GM12878 (cell line): ENCODE results near the gene RFK. TPM values are rescaled to one million over a fixed set of nuclear protein-coding genes. Genes with fewer than 3 reads are reported as not detected.
A peak's percentile ranks its signal among the peaks of the same experiment; 100 is the strongest.

Source experiments
- ATAC-seq: fragments of 200-7000 bp; cut with Tn5 transposase; 3 replicates; pipeline ENCODE4 v1.9.1; 2020; ENCODE audit warnings: mild to moderate bottlenecking, moderate library complexity
- BruUV-seq: library from RNA; stranded (reverse); fragments of 400-500 nt; replicated peaks from 2 replicates; lab custom pipeline; 2021; lab: Mats Ljungman, UMichigan
- CTCF ChIA-PET: fragments of 300-600 bp; sonication (Branson Sonifier 250); formaldehyde crosslinking; extraction: SDS; loops from one replicate; lab custom pipeline; 2021; ENCODE audit warnings: inconsistent platforms; lab: Yijun Ruan, JAX
- POLR2A ChIA-PET: fragments of 350-600 bp; formaldehyde crosslinking; extraction: SDS; loops from one replicate; lab custom pipeline; 2021; ENCODE audit warnings: inconsistent platforms; lab: Charles Lee
- RAD21 ChIA-PET: fragments of 300-600 bp; sonication (Branson Sonifier 250); formaldehyde crosslinking; loops from one replicate; lab custom pipeline; 2023; ENCODE audit warnings: antibody characterized with exemption; ENCODE audit not compliant: unreplicated experiment; lab: Charles Lee
- SMC1A ChIA-PET: fragments of 300-600 bp; sonication (Branson Sonifier 250); formaldehyde crosslinking; loops from one replicate; lab custom pipeline; 2023; ENCODE audit not compliant: unreplicated experiment, uncharacterized antibody; lab: Charles Lee
- DNase-seq: peaks from one replicate; pipeline ENCODE4 v3.0.0-alpha.2; 2011; ENCODE audit warnings: low read depth, low spot score
- FAIRE-seq: peaks from 3 replicates; lab custom pipeline; 2011; peaks lifted over from hg19 to GRCh38; lab: Jason Lieb, UNC
- H2AFZ ChIP-seq: 2 replicates; pipeline ENCODE4 v1.6.0; 2011; ENCODE audit warnings: low read depth, low read length, control low read depth; ENCODE audit not compliant: control insufficient read depth
- H3K27ac ChIP-seq: 2 replicates; pipeline ENCODE4 v1.5.1; 2011; ENCODE audit warnings: control low read depth; ENCODE audit not compliant: control insufficient read depth, insufficient read depth
- H3K27me3 ChIP-seq, 2 experiments: replicated peaks in 1 of 2; 2 replicates each; pipeline versions ENCODE4 v1.6.0 to v1.6.1; 2011; ENCODE audit warnings: low read length in 1 of 2; ENCODE audit not compliant: control insufficient read depth in 2 of 2, insufficient read depth in 2 of 2
- H3K36me3 ChIP-seq, 2 experiments: 2 replicates each; pipeline ENCODE4 v1.5.1; 2011; ENCODE audit warnings: low read length in 1 of 2; ENCODE audit not compliant: control insufficient read depth in 2 of 2, insufficient read depth in 2 of 2
- H3K4me1 ChIP-seq: 2 replicates; pipeline ENCODE4 v1.6.1; 2011; ENCODE audit warnings: mild to moderate bottlenecking, low read length, moderate library complexity, mixed read lengths; ENCODE audit not compliant: control insufficient read depth, insufficient read depth
- H3K4me2 ChIP-seq: 2 replicates; pipeline ENCODE4 v1.6.0; 2011; ENCODE audit warnings: control low read depth; ENCODE audit not compliant: control insufficient read depth, insufficient read depth
- H3K4me3 ChIP-seq: fragments of 200-600 bp; sonication (generic); 2 replicates; pipeline ENCODE4 v1.5.1; 2016
- H3K79me2 ChIP-seq: 2 replicates; pipeline ENCODE4 v1.6.0; 2011; ENCODE audit warnings: low read length; ENCODE audit not compliant: control insufficient read depth, insufficient read depth
- H3K9ac ChIP-seq: 2 replicates; pipeline ENCODE4 v1.8.0; 2011; ENCODE audit warnings: low read length, control low read depth, mixed read lengths; ENCODE audit not compliant: control insufficient read depth, insufficient read depth
- H3K9me3 ChIP-seq: replicated peaks from 3 replicates; pipeline ENCODE4 v1.5.1; 2011; ENCODE audit warnings: mild to moderate bottlenecking, low read length; ENCODE audit not compliant: control insufficient read depth, insufficient read depth
- H4K20me1 ChIP-seq: 2 replicates; pipeline ENCODE4 v1.6.0; 2011; ENCODE audit not compliant: control insufficient read depth, insufficient read depth
- ASH2L ChIP-seq: fragments of 300-600, 200-600 bp; sonication (generic); IDR thresholded peaks from 2 replicates; pipeline ENCODE4 v1.6.1; 2017; ENCODE audit warnings: low read depth, mild to moderate bottlenecking, borderline replicate concordance
- DPF2 ChIP-seq: fragments of 450-650 bp; IDR thresholded peaks from 2 replicates; pipeline ENCODE4 v1.6.1; 2017; ENCODE audit warnings: mild to moderate bottlenecking
- FOXK2 ChIP-seq: fragments of 450-650 bp; IDR thresholded peaks from 2 replicates; pipeline ENCODE4 v1.6.1; 2017; ENCODE audit warnings: mild to moderate bottlenecking, moderate library complexity
- MAX ChIP-seq: IDR thresholded peaks from 2 replicates; pipeline ENCODE4 v1.6.1; 2012; ENCODE audit warnings: low read depth, low read length, improper control_type of control experiment
- MTA3 ChIP-seq: IDR thresholded peaks from 2 replicates; pipeline ENCODE4 v1.6.1; 2012; ENCODE audit warnings: low read length, inconsistent platforms, borderline replicate concordance
- PBX3 ChIP-seq: IDR thresholded peaks from 2 replicates; pipeline ENCODE4 v1.6.1; 2011; ENCODE audit warnings: mild to moderate bottlenecking, low read depth, low read length, moderate library complexity; ENCODE audit not compliant: insufficient replicate concordance
- RB1 ChIP-seq: fragments of 450-650 bp; formaldehyde crosslinking; IDR thresholded peaks from 2 replicates; pipeline ENCODE4 v1.6.1; 2017; ENCODE audit warnings: mild to moderate bottlenecking, borderline replicate concordance
- RUNX3 ChIP-seq: IDR thresholded peaks from 2 replicates; pipeline ENCODE4 v1.6.1; 2012; ENCODE audit warnings: low read length, inconsistent platforms
- SIN3A ChIP-seq: IDR thresholded peaks from 2 replicates; pipeline ENCODE4 v1.6.1; 2012; ENCODE audit warnings: low read depth, low read length, improper control_type of control experiment
- SP1 ChIP-seq: IDR thresholded peaks from one replicate; pipeline ENCODE4 v1.6.1; 2011; ENCODE audit warnings: low read depth, low read length
- ZBTB33 ChIP-seq: fragments of 450-650 bp; IDR thresholded peaks from 2 replicates; pipeline ENCODE4 v1.6.1; 2017; ENCODE audit warnings: mild to moderate bottlenecking
- ZZZ3 ChIP-seq: IDR thresholded peaks from 2 replicates; pipeline ENCODE4 v1.6.1; 2011; ENCODE audit warnings: low read depth; ENCODE audit not compliant: control insufficient read depth, insufficient read length
- WGBS: methylation state at CpG from one replicate; pipeline ENCODE4 v1.1.6; 2016; ENCODE audit warnings: low lambda C conversion rate; ENCODE audit not compliant: insufficient replicate concordance, insufficient coverage; ENCODE audit errors: missing lambda C conversion rate; 5-methylcytosine and 5-hydroxymethylcytosine counted together
- in situ Hi-C: fragments of 300-500 bp; cut with MboI; formaldehyde crosslinking; loops from 9 replicates; pipeline ENCODE4 v1.14.3; 2018; ENCODE audit warnings: mixed read lengths
- intact Hi-C: fragments of 100-400 bp; cut with micrococcal nuclease; formaldehyde crosslinking; loops from one replicate; pipeline ENCODE4 v1.14.2; 2022; ENCODE audit not compliant: unreplicated experiment
- polyA plus RNA-seq, 11 experiments: library from polyadenylated mRNA; depleted of rRNA in 4 of 11; unstranded in 6 of 11; stranded (reverse) in 5 of 11; fragments of >200 nt; fragmentation: Nextera tagmentation in 4 of 11; fragmentation: Illumina TruSeq in 1 of 11; extraction: Ambion mirVana in 4 of 11; extraction: Trizol in 1 of 11; gene quantifications; 1 replicate in 1 of 11; 2 replicates in 10 of 11; pipeline versions ENCODE4 v1.2.1 to v1.2.3, GENCODE V29; 2011 to 2016; ENCODE audit warnings: inconsistent platforms in 2 of 11, missing spikeins in 2 of 11, low read depth in 1 of 11
- total RNA-seq, 4 experiments: library from RNA; depleted of rRNA in 3 of 4; stranded (reverse); fragments of >200 nt in 3 of 4; fragmentation: Illumina TruSeq in 1 of 4; extraction: Trizol in 1 of 4; gene quantifications; 2 replicates each; pipeline versions ENCODE4 v1.2.1 to v1.2.3, GENCODE V29; 2013 to 2021
- TF ChIP-seq, protein P1 (sequence below): fragments of 150-350 bp; IDR thresholded peaks from 2 replicates; pipeline ENCODE4 v1.6.1; 2016; ENCODE audit warnings: low read depth, low read length
- TF ChIP-seq, protein P2 (sequence below): IDR thresholded peaks from 2 replicates; pipeline ENCODE4 v1.6.1; 2012; ENCODE audit warnings: low read length, inconsistent platforms

Gene RFK
- total and polyA plus RNA-seq, 10 of the 15 experiments (the other 5 are each of a cell fraction or from before 2014, with no cell fraction given), result 4.4 to 18.6 (median 11.6) TPM

DNA sequence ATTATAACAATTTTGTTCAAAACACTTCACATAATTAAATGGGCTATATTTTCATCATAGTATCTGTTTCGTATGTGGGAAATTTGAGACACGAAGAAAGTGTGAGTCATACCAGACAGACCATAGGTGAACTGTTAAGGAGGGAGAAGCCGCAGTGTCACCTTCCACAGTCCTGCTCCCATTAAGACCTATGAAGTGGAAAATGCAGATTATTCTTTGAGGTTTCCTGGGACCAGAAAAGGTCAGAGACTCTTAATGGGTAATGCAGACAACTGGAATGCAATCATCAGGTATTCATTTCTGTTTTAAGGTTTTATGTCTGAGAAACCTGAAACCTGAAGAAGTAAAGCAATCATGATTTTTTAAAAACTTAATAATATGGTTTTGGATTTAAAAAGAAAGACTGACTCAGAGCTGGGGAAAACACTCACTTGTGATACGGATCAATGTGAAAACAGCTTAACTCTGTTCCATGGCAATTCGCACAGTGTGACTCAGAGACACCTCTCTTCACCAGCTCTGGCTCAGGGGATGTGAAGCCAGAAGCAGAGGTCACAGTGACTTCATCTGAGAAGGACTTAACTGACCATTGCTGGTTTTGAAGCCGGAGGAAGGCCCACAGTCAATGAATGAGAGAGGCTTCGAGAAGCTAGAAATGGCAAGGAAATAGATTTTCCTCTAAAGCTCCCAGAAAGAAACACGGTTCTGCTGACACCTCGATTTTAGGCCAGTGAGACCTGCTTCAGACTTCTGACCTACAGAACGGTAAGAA is 47.5 kb upstream of the RFK start:
- intact Hi-C loops (loop anchor here (1.0 kb wide), 1 partner anchor 38 kb away; no protein-coding TSS in a partner anchor), in situ Hi-C loops (no loop called here)
- peaks cover 40% of the 10 kb centered on the region for H3K4me1 ChIP-seq
- ChIA-PET RAD21 (interaction anchor here (1.2 to 1.5 kb wide), 3 partner anchors 22 to 217 kb away, joined by 3 to 13 read pairs (median 4); partner anchors contain the start of gene RFK), POLR2A (no interaction called here), SMC1A (interaction anchor here (0.7 to 1.8 kb wide), 7 partner anchors 14 to 217 kb away, joined by 3 to 8 read pairs (median 4); partner anchors contain the start of gene RFK), CTCF (interaction anchor here (1.2 to 1.5 kb wide), 3 partner anchors 48 to 217 kb away, joined by 3 to 5 read pairs (median 4); no protein-coding TSS in a partner anchor)
- H3K79me2 ChIP-seq, result peaks cover 2% of the 10 kb centered on the region; the same call in 1 of the 2 replicates
- H3K27me3 ChIP-seq, result no peaks in the 10 kb centered on the region
- FAIRE-seq, result no peak
- peak overlapping the region; percentile 33 for H2AFZ ChIP-seq
- H3K9me3 ChIP-seq, result no peaks in the 10 kb centered on the region
- H3K27ac ChIP-seq, result peak overlapping the region; percentile 82
- BruUV-seq, result TSS peak; percentile 68
- peak overlapping the region; percentile 10; the same call in 1 of the 2 replicates for H3K4me3 ChIP-seq
- H4K20me1 ChIP-seq, result no peaks in the 10 kb centered on the region
- DNase-seq, result peak; percentile 72
- H3K9ac ChIP-seq, result peak overlapping the region; percentile 63
- H3K36me3 ChIP-seq, result no peaks in the 10 kb centered on the region
- peak; percentile 78 for ATAC-seq
- H3K4me2 ChIP-seq, result peak overlapping the region; percentile 79
- 24% methylated on average over 10 of the region's 10 CpGs for WGBS
- TF ChIP-seq ZZZ3 (no peak), RB1 (no peak), DPF2 (peak; percentile 91), SIN3A (no peak), ZBTB33 (no peak), ASH2L (no peak), RUNX3 (peak; percentile 94), PBX3 (no peak), SP1 (no peak), FOXK2 (no peak), MTA3 (peak; percentile 89; the same call in 1 of the 2 replicates), MAX (no peak)
- TF ChIP-seq, protein P1, sequence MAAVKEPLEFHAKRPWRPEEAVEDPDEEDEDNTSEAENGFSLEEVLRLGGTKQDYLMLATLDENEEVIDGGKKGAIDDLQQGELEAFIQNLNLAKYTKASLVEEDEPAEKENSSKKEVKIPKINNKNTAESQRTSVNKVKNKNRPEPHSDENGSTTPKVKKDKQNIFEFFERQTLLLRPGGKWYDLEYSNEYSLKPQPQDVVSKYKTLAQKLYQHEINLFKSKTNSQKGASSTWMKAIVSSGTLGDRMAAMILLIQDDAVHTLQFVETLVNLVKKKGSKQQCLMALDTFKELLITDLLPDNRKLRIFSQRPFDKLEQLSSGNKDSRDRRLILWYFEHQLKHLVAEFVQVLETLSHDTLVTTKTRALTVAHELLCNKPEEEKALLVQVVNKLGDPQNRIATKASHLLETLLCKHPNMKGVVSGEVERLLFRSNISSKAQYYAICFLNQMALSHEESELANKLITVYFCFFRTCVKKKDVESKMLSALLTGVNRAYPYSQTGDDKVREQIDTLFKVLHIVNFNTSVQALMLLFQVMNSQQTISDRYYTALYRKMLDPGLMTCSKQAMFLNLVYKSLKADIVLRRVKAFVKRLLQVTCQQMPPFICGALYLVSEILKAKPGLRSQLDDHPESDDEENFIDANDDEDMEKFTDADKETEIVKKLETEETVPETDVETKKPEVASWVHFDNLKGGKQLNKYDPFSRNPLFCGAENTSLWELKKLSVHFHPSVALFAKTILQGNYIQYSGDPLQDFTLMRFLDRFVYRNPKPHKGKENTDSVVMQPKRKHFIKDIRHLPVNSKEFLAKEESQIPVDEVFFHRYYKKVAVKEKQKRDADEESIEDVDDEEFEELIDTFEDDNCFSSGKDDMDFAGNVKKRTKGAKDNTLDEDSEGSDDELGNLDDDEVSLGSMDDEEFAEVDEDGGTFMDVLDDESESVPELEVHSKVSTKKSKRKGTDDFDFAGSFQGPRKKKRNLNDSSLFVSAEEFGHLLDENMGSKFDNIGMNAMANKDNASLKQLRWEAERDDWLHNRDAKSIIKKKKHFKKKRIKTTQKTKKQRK, result no peak
- TF ChIP-seq, protein P2, sequence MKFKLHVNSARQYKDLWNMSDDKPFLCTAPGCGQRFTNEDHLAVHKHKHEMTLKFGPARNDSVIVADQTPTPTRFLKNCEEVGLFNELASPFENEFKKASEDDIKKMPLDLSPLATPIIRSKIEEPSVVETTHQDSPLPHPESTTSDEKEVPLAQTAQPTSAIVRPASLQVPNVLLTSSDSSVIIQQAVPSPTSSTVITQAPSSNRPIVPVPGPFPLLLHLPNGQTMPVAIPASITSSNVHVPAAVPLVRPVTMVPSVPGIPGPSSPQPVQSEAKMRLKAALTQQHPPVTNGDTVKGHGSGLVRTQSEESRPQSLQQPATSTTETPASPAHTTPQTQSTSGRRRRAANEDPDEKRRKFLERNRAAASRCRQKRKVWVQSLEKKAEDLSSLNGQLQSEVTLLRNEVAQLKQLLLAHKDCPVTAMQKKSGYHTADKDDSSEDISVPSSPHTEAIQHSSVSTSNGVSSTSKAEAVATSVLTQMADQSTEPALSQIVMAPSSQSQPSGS, result peak; percentile 88
